HEK293 (cell line): Measurements from ENCODE around the gene CDKN2A.

Experiments
- CTCF ChIA-PET: fragments of 350-600 bp; formaldehyde crosslinking; extraction: SDS; loops from one replicate; lab custom pipeline; 2021; ENCODE audit warnings: antibody characterized with exemption; lab: Yijun Ruan, JAX
- POLR2A ChIA-PET: fragments of 300-600 bp; formaldehyde crosslinking; extraction: SDS; loops from one replicate; lab custom pipeline; 2020; ENCODE audit warnings: antibody characterized with exemption, inconsistent platforms; lab: Yijun Ruan, JAX
- H3K27ac ChIP-seq: fragments of 200-500 bp; sonication (Bioruptor generic); 2 replicates; pipeline ENCODE4 v1.5.1; 2014; ENCODE audit warnings: low read depth, low read length, control low read depth, inconsistent platforms; ENCODE audit errors: extremely low read depth
- H3K36me3 ChIP-seq, 2 experiments: fragments of 200-500 bp in 1 of 2; sonication (Bioruptor generic) in 1 of 2; 1 replicate in 1 of 2; 2 replicates in 1 of 2; pipeline ENCODE4 v1.5.1; 2014 to 2017; ENCODE audit warnings: inconsistent platforms in 2 of 2, low read length in 2 of 2; ENCODE audit not compliant: control insufficient read depth in 2 of 2, insufficient read depth in 1 of 2
- H3K4me1 ChIP-seq: fragments of 200-500 bp; sonication (Bioruptor generic); 2 replicates; pipeline ENCODE4 v1.5.1; 2014; ENCODE audit warnings: mild to moderate bottlenecking, low read length, inconsistent platforms; ENCODE audit not compliant: control insufficient read depth, insufficient read depth
- H3K4me3 ChIP-seq: 2 replicates; pipeline ENCODE4 v1.5.1; 2011; ENCODE audit warnings: low read depth, mild to moderate bottlenecking, control low read depth, low read length, moderate library complexity
- H3K9me3 ChIP-seq: fragments of 200-500 bp; sonication (Bioruptor generic); 2 replicates; pipeline ENCODE4 v1.5.1; 2014; ENCODE audit warnings: low read depth, low read length, inconsistent platforms; ENCODE audit not compliant: control insufficient read depth, insufficient read depth
- BCL11B ChIP-seq: fragments of 450-650 bp; formaldehyde crosslinking; IDR thresholded peaks from 2 replicates; pipeline ENCODE4 v1.5.1; 2016; ENCODE audit warnings: low read depth, missing biosample characterization, missing genetic modification characterization
- GFI1B ChIP-seq: fragments of 450-650 bp; formaldehyde crosslinking; IDR thresholded peaks from 2 replicates; pipeline ENCODE4 v1.5.1; 2016; ENCODE audit warnings: missing biosample characterization, missing genetic modification characterization
- HOXD13 ChIP-seq: sonication (generic); formaldehyde crosslinking; IDR thresholded peaks from 2 replicates; pipeline ENCODE4 v1.8.0; 2022; ENCODE audit warnings: missing genetic modification reagents, borderline replicate concordance
- IKZF3 ChIP-seq: fragments of 450-650 bp; IDR thresholded peaks from 2 replicates; pipeline ENCODE4 v1.5.0; 2018; ENCODE audit warnings: missing biosample characterization, mild to moderate bottlenecking, missing genetic modification characterization, moderate library complexity
- KLF1 ChIP-seq: fragments of 450-650 bp; formaldehyde crosslinking; IDR thresholded peaks from 2 replicates; pipeline ENCODE4 v1.5.1; 2016; ENCODE audit warnings: missing biosample characterization, missing genetic modification characterization
- SCRT2 ChIP-seq: fragments of 450-650 bp; formaldehyde crosslinking; IDR thresholded peaks from 2 replicates; pipeline ENCODE4 v1.5.1; 2016; ENCODE audit warnings: missing biosample characterization, missing genetic modification characterization
- TRIM28 ChIP-seq: IDR thresholded peaks from 2 replicates; pipeline ENCODE4 v1.6.1; 2011; ENCODE audit warnings: low read length, control low read depth, borderline replicate concordance
- WT1 ChIP-seq: fragments of 450-650 bp; formaldehyde crosslinking; IDR thresholded peaks from 2 replicates; pipeline ENCODE4 v1.5.1; 2016; ENCODE audit warnings: missing biosample characterization, missing genetic modification characterization
- ZBTB21 ChIP-seq: fragments of 450-650 bp; formaldehyde crosslinking; IDR thresholded peaks from 2 replicates; pipeline ENCODE4 v1.5.1; 2017; ENCODE audit warnings: missing biosample characterization, missing genetic modification characterization
- ZEB2 ChIP-seq: fragments of 450-650 bp; formaldehyde crosslinking; IDR thresholded peaks from 2 replicates; pipeline ENCODE4 v1.5.1; 2016; ENCODE audit warnings: missing biosample characterization, missing genetic modification characterization
- ZFHX2 ChIP-seq: fragments of 450-650 bp; formaldehyde crosslinking; conservative IDR thresholded peaks from 2 replicates; pipeline ENCODE4 v1.5.1; 2016; ENCODE audit warnings: missing biosample characterization, missing genetic modification characterization
- ZFP37 ChIP-seq: fragments of 450-650 bp; formaldehyde crosslinking; IDR thresholded peaks from 2 replicates; pipeline ENCODE4 v1.5.1; 2016; ENCODE audit warnings: missing biosample characterization, missing genetic modification characterization
- ZFP41 ChIP-seq: fragments of 450-650 bp; formaldehyde crosslinking; IDR thresholded peaks from 2 replicates; pipeline ENCODE4 v1.5.1; 2016; ENCODE audit warnings: missing biosample characterization, missing genetic modification characterization, borderline replicate concordance
- ZFP69B ChIP-seq: fragments of 450-650 bp; formaldehyde crosslinking; IDR thresholded peaks from 2 replicates; pipeline ENCODE4 v1.5.1; 2016; ENCODE audit warnings: missing biosample characterization, missing genetic modification characterization
- ZIC2 ChIP-seq: fragments of 450-650 bp; formaldehyde crosslinking; IDR thresholded peaks from 2 replicates; pipeline ENCODE4 v1.5.1; 2016; ENCODE audit warnings: missing biosample characterization, missing genetic modification characterization
- ZNF114 ChIP-seq: fragments of 450-650 bp; formaldehyde crosslinking; IDR thresholded peaks from 2 replicates; pipeline ENCODE4 v1.5.0; 2017; ENCODE audit warnings: missing biosample characterization, missing genetic modification characterization
- ZNF221 ChIP-seq: fragments of 450-650 bp; formaldehyde crosslinking; IDR thresholded peaks from 2 replicates; pipeline ENCODE4 v1.5.1; 2017; ENCODE audit warnings: missing biosample characterization, missing genetic modification characterization, borderline replicate concordance
- ZNF366 ChIP-seq: fragments of 450-650 bp; formaldehyde crosslinking; conservative IDR thresholded peaks from 2 replicates; pipeline ENCODE4 v1.5.1; 2016; ENCODE audit warnings: missing biosample characterization, missing genetic modification characterization
- ZNF391 ChIP-seq: fragments of 450-650 bp; formaldehyde crosslinking; IDR thresholded peaks from 2 replicates; pipeline ENCODE4 v1.5.1; 2016; ENCODE audit warnings: low read depth, missing biosample characterization, missing genetic modification characterization, borderline replicate concordance
- ZNF473 ChIP-seq: fragments of 450-650 bp; formaldehyde crosslinking; IDR thresholded peaks from 2 replicates; pipeline ENCODE4 v1.5.1; 2017; ENCODE audit warnings: missing biosample characterization, missing genetic modification characterization
- ZNF521 ChIP-seq: fragments of 450-650 bp; formaldehyde crosslinking; IDR thresholded peaks from 2 replicates; pipeline ENCODE4 v1.5.1; 2017; ENCODE audit warnings: missing biosample characterization, mild to moderate bottlenecking, missing genetic modification characterization
- ZNF529 ChIP-seq: fragments of 450-650 bp; formaldehyde crosslinking; IDR thresholded peaks from 2 replicates; pipeline ENCODE4 v1.5.1; 2017; ENCODE audit warnings: missing genetic modification characterization, missing biosample characterization; ENCODE audit not compliant: insufficient replicate concordance
- ZNF549 ChIP-seq: fragments of 450-650 bp; IDR thresholded peaks from 2 replicates; pipeline ENCODE4 v1.5.1; 2018; ENCODE audit warnings: missing biosample characterization, missing genetic modification characterization, mild to moderate bottlenecking, inconsistent platforms, moderate library complexity
- ZNF558 ChIP-seq: fragments of 450-650 bp; formaldehyde crosslinking; IDR thresholded peaks from 2 replicates; pipeline ENCODE4 v1.5.1; 2016; ENCODE audit warnings: missing biosample characterization, missing genetic modification characterization
- ZNF561 ChIP-seq: fragments of 450-650 bp; IDR thresholded peaks from 2 replicates; pipeline ENCODE4 v1.5.1; 2018; ENCODE audit warnings: missing biosample characterization, missing genetic modification characterization, borderline replicate concordance
- ZNF571 ChIP-seq: fragments of 450-650 bp; formaldehyde crosslinking; IDR thresholded peaks from 2 replicates; pipeline ENCODE4 v1.5.0; 2017; ENCODE audit warnings: missing biosample characterization, missing genetic modification characterization
- ZNF623 ChIP-seq: fragments of 450-650 bp; formaldehyde crosslinking; IDR thresholded peaks from 2 replicates; pipeline ENCODE4 v1.5.1; 2016; ENCODE audit warnings: missing biosample characterization, missing genetic modification characterization
- ZNF677 ChIP-seq: fragments of 450-650 bp; IDR thresholded peaks from 2 replicates; pipeline ENCODE4 v1.5.0; 2018; ENCODE audit warnings: missing biosample characterization, mild to moderate bottlenecking, missing genetic modification characterization, moderate library complexity
- ZNF776 ChIP-seq: fragments of 450-650 bp; formaldehyde crosslinking; IDR thresholded peaks from 2 replicates; pipeline ENCODE4 v1.5.0; 2017; ENCODE audit warnings: missing biosample characterization, missing genetic modification characterization, borderline replicate concordance
- ZNF843 ChIP-seq: fragments of 450-650 bp; formaldehyde crosslinking; IDR thresholded peaks from 2 replicates; pipeline ENCODE4 v1.5.1; 2016; ENCODE audit warnings: missing biosample characterization, missing genetic modification characterization
- TF ChIP-seq, protein P1 (sequence below): fragments of 450-650 bp; formaldehyde crosslinking; IDR thresholded peaks from 2 replicates; pipeline ENCODE4 v1.5.1; 2016; ENCODE audit warnings: missing biosample characterization, missing genetic modification characterization

Gene CDKN2A

DNA sequence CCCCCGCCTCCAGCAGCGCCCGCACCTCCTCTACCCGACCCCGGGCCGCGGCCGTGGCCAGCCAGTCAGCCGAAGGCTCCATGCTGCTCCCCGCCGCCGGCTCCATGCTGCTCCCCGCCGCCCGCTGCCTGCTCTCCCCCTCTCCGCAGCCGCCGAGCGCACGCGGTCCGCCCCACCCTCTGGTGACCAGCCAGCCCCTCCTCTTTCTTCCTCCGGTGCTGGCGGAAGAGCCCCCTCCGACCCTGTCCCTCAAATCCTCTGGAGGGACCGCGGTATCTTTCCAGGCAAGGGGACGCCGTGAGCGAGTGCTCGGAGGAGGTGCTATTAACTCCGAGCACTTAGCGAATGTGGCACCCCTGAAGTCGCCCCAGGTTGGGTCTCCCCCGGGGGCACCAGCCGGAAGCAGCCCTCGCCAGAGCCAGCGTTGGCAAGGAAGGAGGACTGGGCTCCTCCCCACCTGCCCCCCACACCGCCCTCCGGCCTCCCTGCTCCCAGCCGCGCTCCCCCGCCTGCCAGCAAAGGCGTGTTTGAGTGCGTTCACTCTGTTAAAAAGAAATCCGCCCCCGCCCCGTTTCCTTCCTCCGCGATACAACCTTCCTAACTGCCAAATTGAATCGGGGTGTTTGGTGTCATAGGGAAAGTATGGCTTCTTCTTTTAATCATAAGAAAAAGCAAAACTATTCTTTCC lies 19.3 kb downstream of the CDKN2A start (continued):
- TF ChIP-seq ZNF521 (tag by site-specific recombination), result no peak
- peak; percentile 51; the same call in 1 of the 2 replicates for TF ChIP-seq ZNF843
- 0 out of 2 replicates have a peak, but pooled peaks have one; percentile 24 for TF ChIP-seq ZNF391 (tag by site-specific recombination)
- peak; percentile 88 for TF ChIP-seq ZEB2 (tag by site-specific recombination)
- TF ChIP-seq WT1, result peak; percentile 70
- TF ChIP-seq ZBTB21 (tag by site-specific recombination), result 0 out of 2 replicates have a peak, but pooled peaks have one; percentile 14
- TF ChIP-seq KLF1 (tag by site-specific recombination), result peak; percentile 46; the same call in 1 of the 2 replicates

DNA sequence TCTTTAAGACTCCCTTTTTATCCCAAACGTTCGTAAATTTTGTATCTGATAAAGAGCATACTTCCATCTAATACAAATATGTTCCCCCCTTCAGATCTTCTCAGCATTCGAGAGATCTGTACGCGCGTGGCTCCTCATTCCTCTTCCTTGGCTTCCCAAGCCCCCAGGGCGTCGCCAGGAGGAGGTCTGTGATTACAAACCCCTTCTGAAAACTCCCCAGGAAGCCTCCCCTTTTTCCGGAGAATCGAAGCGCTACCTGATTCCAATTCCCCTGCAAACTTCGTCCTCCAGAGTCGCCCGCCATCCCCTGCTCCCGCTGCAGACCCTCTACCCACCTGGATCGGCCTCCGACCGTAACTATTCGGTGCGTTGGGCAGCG lies 19.9 kb downstream of the CDKN2A start:
- H3K9me3 ChIP-seq, result no peaks in the 10 kb centered on the region
- peak; percentile 28; the same call in 1 of the 2 replicates for TF ChIP-seq WT1
- no peak for TF ChIP-seq ZFP69B (tag by site-specific recombination)
- TF ChIP-seq ZNF558 (tag by site-specific recombination), result no peak
- peak; percentile 59; the same call in 1 of the 2 replicates for TF ChIP-seq ZNF549 (tag by site-specific recombination)
- TF ChIP-seq ZNF221 (tag by site-specific recombination), result no peak
- no peak for TF ChIP-seq ZNF623 (tag by site-specific recombination)
- no peak for TF ChIP-seq ZFP37 (tag by site-specific recombination)
- TF ChIP-seq IKZF3 (tag by site-specific recombination), result peak; percentile 21; the same call in 1 of the 2 replicates
- TF ChIP-seq, protein P1, sequence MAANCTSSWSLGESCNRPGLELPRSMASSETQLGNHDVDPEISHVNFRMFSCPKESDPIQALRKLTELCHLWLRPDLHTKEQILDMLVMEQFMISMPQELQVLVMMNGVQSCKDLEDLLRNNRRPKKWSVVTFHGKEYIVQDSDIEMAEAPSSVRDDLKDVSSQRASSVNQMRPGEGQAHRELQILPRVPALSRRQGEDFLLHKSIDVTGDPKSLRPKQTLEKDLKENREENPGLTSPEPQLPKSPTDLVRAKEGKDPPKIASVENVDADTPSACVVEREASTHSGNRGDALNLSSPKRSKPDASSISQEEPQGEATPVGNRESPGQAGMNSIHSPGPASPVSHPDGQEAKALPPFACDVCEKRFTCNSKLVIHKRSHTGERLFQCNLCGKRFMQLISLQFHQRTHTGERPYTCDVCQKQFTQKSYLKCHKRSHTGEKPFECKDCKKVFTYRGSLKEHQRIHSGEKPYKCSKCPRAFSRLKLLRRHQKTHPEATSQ (tag by site-specific recombination), result no peak
- no peak for TF ChIP-seq ZFP41 (tag by site-specific recombination)
- TF ChIP-seq, all 188 proteins: peak for 3
- peaks cover 7% of the 10 kb centered on the region for H3K4me1 ChIP-seq
- ChIA-PET CTCF (no interaction called here), POLR2A (interaction anchor here (0.9 to 1.4 kb wide), 2 partner anchors 20 to 35 kb away, joined by 3 to 5 read pairs; partner anchors contain the start of genes CDKN2B and CDKN2B-AS1)
- H3K36me3 ChIP-seq, result peaks cover 11 to 21% of the 10 kb centered on the region in 2 experiments
- peak overlapping the region; percentile 77 for H3K4me3 ChIP-seq
- peak overlapping the region; percentile 95 for H3K27ac ChIP-seq

DNA sequence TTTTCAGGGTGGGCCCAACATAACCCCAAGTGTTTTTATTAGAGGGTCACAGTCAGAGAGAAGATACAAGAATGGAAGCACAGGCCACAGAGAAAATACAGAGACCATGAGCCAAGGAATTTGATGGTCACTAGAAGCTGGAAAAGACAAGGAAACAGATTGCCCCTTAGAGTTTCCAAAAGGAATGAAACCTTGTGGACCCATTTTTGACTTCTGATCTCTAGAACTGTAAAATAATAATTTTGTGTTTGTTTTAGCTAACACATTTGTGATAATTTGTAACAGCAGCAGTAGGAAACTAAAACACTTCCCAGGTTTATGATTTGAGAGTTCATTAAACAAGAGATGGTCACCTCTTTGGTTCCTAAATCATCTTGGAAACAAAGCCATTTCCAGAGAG lies 21.8 kb downstream of the CDKN2A start:
- TF ChIP-seq ZNF571 (tag by site-specific recombination), result no peak
- no peak for TF ChIP-seq ZNF529 (tag by site-specific recombination)
- no peak for TF ChIP-seq ZNF391 (tag by site-specific recombination)
- no peak for TF ChIP-seq ZNF776 (tag by site-specific recombination)
- TF ChIP-seq ZFHX2 (tag by site-specific recombination), result no peak
- TF ChIP-seq GFI1B (tag by site-specific recombination), result no peak
- TF ChIP-seq SCRT2 (tag by site-specific recombination), result no peak
- TF ChIP-seq ZNF677 (tag by site-specific recombination), result no peak
- no peak for TF ChIP-seq HOXD13
- TF ChIP-seq ZIC2, result no peak
- no peak for TF ChIP-seq ZNF114
- no peak for TF ChIP-seq ZNF366 (tag by site-specific recombination)
- no peak for TF ChIP-seq ZNF473 (tag by site-specific recombination)
- TF ChIP-seq ZNF561, result no peak
- no peak for TF ChIP-seq ZFP69B (tag by site-specific recombination)
- TF ChIP-seq BCL11B (tag by site-specific recombination), result no peak
- no peak for TF ChIP-seq TRIM28
- Histone ChIP-seq H3K4me3 (no peak overlapping the region), H3K36me3 (peaks cover 19 to 39% of the 10 kb centered on the region in 2 experiments)

More for the DNA sequence above, 21.8 kb downstream of the CDKN2A start:
- H3K27ac ChIP-seq, result no peak overlapping the region
- ChIA-PET POLR2A (interaction anchor here (1.4 to 1.6 kb wide), 2 partner anchors 22 to 37 kb away, joined by 4 to 7 read pairs; partner anchors contain the start of genes CDKN2A, CDKN2B and CDKN2B-AS1), CTCF (interaction anchor here (0.7 to 2.4 kb wide), 3 partner anchors 36 to 478 kb away, joined by 3 to 9 read pairs (median 7); partner anchors contain the start of gene CDKN2B)
- H3K4me1 ChIP-seq, result peaks cover 7% of the 10 kb centered on the region; the same call in 1 of the 2 replicates
- no peaks in the 10 kb centered on the region; the same call in 1 of the 2 replicates for H3K9me3 ChIP-seq
